T-helper 2 cell (primary cell): ENCODE measurements around the gene MINDY2.
A peak's percentile ranks its signal among the peaks of the same experiment; 100 is the strongest.
"Not testable (repeated sequence)": the region's sequence is repeated elsewhere in the genome, so short reads cannot be mapped to it uniquely, and the experiment has no call there.

Experiments
- DNase-seq, 5 experiments: peaks; one replicate each; pipeline versions ENCODE4 v3.0.0 to v3.0.0-alpha.2; 2012 to 2022

Gene MINDY2

GRCh38 chr15:58752716-58753115, 18.4 kb upstream of the MINDY2 start:
- peak in 1 of 5 experiments; percentile 31 for DNase-seq

GRCh38 chr15:58755350-58755749, 15.8 kb upstream of the MINDY2 start:
- DNase-seq = no peak

GRCh38 chr15:58755956-58756355, 15.1 kb upstream of the MINDY2 start:
- no peak for DNase-seq

- peak in 1 of 5 experiments; percentile 16 for DNase-seq
Observed at GRCh38 chr15:58758141-58758540, 13.0 kb upstream of the MINDY2 start.

- no peak for DNase-seq
Observed at GRCh38 chr15:58760385-58761009, 10.6 kb upstream of the MINDY2 start.

GRCh38 chr15:58761010-58761388, 10.1 kb upstream of the MINDY2 start:
- DNase-seq = peak in 1 of 5 experiments; percentile 35

GRCh38 chr15:58762285-58762684, 8.8 kb upstream of the MINDY2 start:
- peak in 1 of 5 experiments; percentile 49 for DNase-seq

GRCh38 chr15:58762731-58763130, 8.4 kb upstream of the MINDY2 start:
- no peak for DNase-seq

GRCh38 chr15:58764468-58764867, 6.6 kb upstream of the MINDY2 start:
- no peak for DNase-seq

- DNase-seq = no peak
Observed at GRCh38 chr15:58766290-58766689, 4.8 kb upstream of the MINDY2 start.

GRCh38 chr15:58768601-58769004, 2.5 kb upstream of the MINDY2 start:
- DNase-seq = peak in 1 of 5 experiments; percentile 32

GRCh38 chr15:58770519-58770856, 614 bp upstream of the MINDY2 start:
- peak in 1 of 5 experiments; percentile 71 for DNase-seq

GRCh38 chr15:58771621-58772250, 634 bp downstream of the MINDY2 start:
- peak in 2 of 5 experiments; percentile 8 to 24 for DNase-seq

- no peak for DNase-seq
Observed at GRCh38 chr15:58773024-58773423, 1.9 kb downstream of the MINDY2 start.

- no peak for DNase-seq
Observed at GRCh38 chr15:58775402-58775801, 4.3 kb downstream of the MINDY2 start.

- no peak for DNase-seq
Observed at GRCh38 chr15:58777107-58777506, 6.0 kb downstream of the MINDY2 start.

- no peak for DNase-seq
Observed at GRCh38 chr15:58779554-58779953, 8.5 kb downstream of the MINDY2 start.

- no peak for DNase-seq
Observed at GRCh38 chr15:58785355-58785754, 14.3 kb downstream of the MINDY2 start.

GRCh38 chr15:58788056-58788710, 17.1 kb downstream of the MINDY2 start:
- DNase-seq = no peak

- no peak for DNase-seq
Observed at GRCh38 chr15:58793862-58794261, 22.8 kb downstream of the MINDY2 start.

- peak in 1 of 5 experiments; percentile 26 for DNase-seq
Observed at GRCh38 chr15:58795825-58796224, 24.7 kb downstream of the MINDY2 start.

GRCh38 chr15:58797505-58797904, 26.4 kb downstream of the MINDY2 start:
- DNase-seq = no peak

- no peak for DNase-seq
Observed at GRCh38 chr15:58805095-58805494, 34.0 kb downstream of the MINDY2 start.

- not testable (repeated sequence) for DNase-seq
Observed at GRCh38 chr15:58823267-58823666, 52.2 kb downstream of the MINDY2 start.
